Dendritic cell treated with granulocyte-macrophage colony-stimulating factor and Interleukin-4, amounts not matched to agents 40 ng/mL and 50 ng/mL, for 4 days (primary cell): Measurements from ENCODE around the gene SAP25.

Source experiments
- H3K27ac Mint-ChIP-seq: one replicate; pipeline ENCODE4 v1.8.0; 2022; ENCODE audit warnings: mild to moderate bottlenecking, mixed read lengths
- H3K27me3 Mint-ChIP-seq: one replicate; pipeline ENCODE4 v1.8.0; 2022; ENCODE audit warnings: mild to moderate bottlenecking, mixed read lengths
- H3K36me3 Mint-ChIP-seq: one replicate; pipeline ENCODE4 v1.8.0; 2022; ENCODE audit warnings: low read depth, mixed read lengths
- H3K4me1 Mint-ChIP-seq: one replicate; pipeline ENCODE4 v1.8.0; 2022; ENCODE audit warnings: low read depth, mixed read lengths
- H3K4me3 Mint-ChIP-seq: one replicate; pipeline ENCODE4 v1.8.0; 2022; ENCODE audit warnings: mild to moderate bottlenecking, moderate library complexity, mixed read lengths
- H3K9me3 Mint-ChIP-seq: one replicate; pipeline ENCODE4 v1.8.0; 2022; ENCODE audit warnings: mixed read lengths
- intact Hi-C: fragments of 100-400 bp; cut with micrococcal nuclease; formaldehyde crosslinking; loops from one replicate; pipeline ENCODE4 v1.15.0; 2022

SAP25 gene

DNA sequence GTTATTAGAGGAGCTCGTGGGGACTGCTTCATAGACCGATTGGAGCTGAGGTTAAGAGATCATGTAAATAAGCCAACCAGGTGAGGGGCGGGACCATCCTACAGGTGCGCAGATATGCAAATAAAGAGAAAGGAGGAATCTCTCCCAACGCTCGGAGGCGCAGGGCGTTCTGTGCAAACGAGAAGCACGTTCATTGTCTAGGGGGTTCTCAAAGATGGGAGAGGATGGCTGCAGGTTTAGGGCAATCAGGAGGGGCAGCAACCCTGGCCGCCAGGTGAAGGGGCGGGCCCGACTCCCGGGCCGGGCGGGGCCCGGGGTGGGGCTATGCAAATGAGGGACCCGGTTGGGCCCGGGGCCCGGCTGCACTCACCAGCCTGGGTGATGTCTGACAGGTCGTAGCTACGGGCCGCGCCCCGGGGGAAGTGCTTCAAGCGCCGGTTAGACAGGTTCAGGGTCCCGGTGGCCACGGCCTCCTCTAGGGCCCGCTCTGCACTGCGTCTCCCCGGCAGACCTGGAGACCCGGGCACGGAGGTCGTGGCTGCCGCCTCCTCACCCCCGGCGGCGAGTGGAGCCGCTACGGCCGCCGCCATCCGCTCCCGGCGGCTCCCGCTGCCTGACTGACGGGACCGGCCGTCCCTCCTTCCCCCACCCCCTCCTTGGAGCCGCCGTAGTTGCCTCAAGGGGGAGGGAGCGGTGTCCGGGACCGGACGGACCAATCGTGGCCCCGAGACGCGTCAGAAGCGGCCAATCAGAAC lies 12.0 kb upstream of the SAP25 start, which contains the start of gene LRCH4:
TSS of gene LRCH4 (minus strand) at position 619 of the 755 bp plus-strand sequence. CDS start at position 590, 29 bp downstream.
- intact Hi-C loops, result loop anchor here (10.0 kb wide), 1 partner anchor 89 kb away; the partner anchor contains the start of gene GNB2
- Mint-ChIP-seq H3K27ac (peak within 1 kb of the TSS; percentile 90), H3K4me3 (peak within 1 kb of the TSS; percentile 95), H3K27me3 (peaks cover 17% of the 10 kb centered on the region), H3K4me1 (peaks cover 59% of the 10 kb centered on the region), H3K9me3 (no peaks in the 10 kb centered on the region), H3K36me3 (peaks cover 20% of the 10 kb centered on the region)

DNA sequence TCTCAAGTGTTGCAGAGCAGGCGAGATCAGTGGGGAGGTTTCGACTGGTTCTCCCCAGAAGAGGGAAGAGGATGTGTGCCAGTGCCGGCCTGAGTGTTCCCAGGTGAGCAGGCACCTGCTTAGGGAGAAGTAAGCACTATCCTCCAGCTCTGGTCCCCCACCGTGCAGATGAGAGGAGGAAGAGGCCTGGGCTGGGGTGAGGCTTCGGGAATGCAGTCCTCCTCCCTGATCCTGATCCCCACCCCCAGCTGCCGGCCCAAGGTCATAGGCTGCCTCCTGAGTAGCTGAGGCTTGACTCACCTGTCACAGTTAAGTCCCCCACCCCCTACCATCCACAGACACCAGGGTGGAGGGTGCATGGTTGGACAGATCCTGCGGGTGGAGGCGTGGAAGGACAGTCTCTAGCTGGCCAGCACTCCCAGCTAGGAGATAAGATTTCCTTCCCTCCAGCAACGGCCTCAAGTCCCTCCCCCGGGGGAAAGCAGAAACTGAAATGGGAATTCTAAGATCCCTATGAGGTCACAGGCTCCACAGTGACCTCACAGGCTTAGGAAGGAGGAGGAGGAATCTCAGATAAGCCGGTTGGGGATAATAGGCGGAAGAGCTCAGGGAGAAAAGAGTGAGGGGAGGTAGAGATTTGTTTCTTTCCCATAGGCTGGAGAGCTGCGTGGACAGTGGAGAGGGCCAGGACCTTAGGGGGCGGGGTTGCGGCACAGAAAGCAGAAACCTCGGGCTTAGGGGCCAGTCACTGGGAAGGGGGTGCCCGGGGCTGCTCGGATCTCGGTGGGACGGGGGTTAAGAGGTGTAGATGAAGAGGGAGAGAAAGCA lies 11.2 kb upstream of the SAP25 start:
- Mint-ChIP-seq H3K27ac (peak overlapping the region; percentile 90), H3K4me3 (peak overlapping the region; percentile 95), H3K9me3 (no peaks in the 10 kb centered on the region), H3K36me3 (peaks cover 20% of the 10 kb centered on the region), H3K4me1 (peaks cover 51% of the 10 kb centered on the region), H3K27me3 (peaks cover 9% of the 10 kb centered on the region)
- intact Hi-C loops, result loop anchor here (10.0 kb wide), 1 partner anchor 90 kb away; the partner anchor contains the start of gene GNB2

GRCh38 chr7:100584054-100584682 lies 10.5 kb upstream of the SAP25 start:
- H3K27me3 Mint-ChIP-seq, result peaks cover 1% of the 10 kb centered on the region
- no peaks in the 10 kb centered on the region for H3K9me3 Mint-ChIP-seq
- intact Hi-C loops, result loop anchor here (10.0 kb wide), 1 partner anchor 91 kb away; the partner anchor contains the start of gene GNB2
- H3K36me3 Mint-ChIP-seq, result peaks cover 20% of the 10 kb centered on the region
- H3K27ac Mint-ChIP-seq, result peak overlapping the region; percentile 90
- peaks cover 44% of the 10 kb centered on the region for H3K4me1 Mint-ChIP-seq
- peak overlapping the region; percentile 95 for H3K4me3 Mint-ChIP-seq

DNA sequence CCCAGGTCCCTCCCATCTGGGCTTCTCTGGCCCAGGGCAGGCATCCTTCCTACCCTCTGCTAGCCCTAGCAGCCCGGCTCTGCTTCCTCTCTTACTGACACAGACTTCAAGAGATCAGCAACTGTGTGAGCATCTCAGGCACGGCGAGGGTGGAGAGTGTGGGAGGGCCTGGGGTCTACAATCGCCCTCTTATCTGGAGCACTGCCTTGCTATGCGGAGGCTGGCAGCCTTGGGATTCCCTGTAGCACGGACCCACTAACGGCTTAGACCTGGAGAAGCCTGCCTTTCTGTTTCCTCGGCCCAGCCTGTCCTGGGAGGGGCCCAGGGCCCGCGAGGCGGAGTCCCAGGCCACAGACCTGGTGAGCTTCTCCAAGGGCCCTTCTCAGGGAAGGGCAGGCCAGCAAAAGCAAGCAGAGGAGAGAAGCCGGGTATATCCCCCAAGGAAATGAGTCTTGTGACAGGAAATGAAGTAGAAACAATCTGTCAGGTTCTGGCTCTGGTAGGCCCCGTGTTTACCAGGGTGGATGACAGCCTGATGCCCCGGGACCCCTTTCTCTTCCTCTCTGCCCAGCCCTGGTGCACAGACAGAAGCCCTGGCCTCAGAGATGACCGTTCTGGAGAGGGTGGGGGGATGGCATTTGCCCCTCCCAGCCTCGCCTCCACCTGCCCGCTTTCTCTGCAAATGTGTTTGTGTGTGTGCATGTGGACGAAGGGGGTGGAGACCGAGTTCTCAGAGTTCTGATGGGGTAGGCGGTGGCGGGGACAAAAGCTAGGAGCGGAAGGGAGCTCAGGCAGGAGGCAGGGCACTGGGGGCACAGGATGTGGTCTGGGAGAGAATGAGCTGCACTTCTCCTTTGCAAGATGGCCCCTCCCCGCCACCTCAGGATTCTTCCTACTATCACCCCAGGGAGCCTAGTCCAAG lies 9.7 kb upstream of the SAP25 start:
- Mint-ChIP-seq H3K4me1 (peaks cover 41% of the 10 kb centered on the region), H3K36me3 (peaks cover 20% of the 10 kb centered on the region), H3K27ac (peak overlapping the region; percentile 90), H3K27me3 (no peaks in the 10 kb centered on the region), H3K9me3 (no peaks in the 10 kb centered on the region), H3K4me3 (peak overlapping the region; percentile 95)
- intact Hi-C loops, result loop anchor here (10.0 kb wide), 1 partner anchor 91 kb away; the partner anchor contains the start of gene GNB2

DNA sequence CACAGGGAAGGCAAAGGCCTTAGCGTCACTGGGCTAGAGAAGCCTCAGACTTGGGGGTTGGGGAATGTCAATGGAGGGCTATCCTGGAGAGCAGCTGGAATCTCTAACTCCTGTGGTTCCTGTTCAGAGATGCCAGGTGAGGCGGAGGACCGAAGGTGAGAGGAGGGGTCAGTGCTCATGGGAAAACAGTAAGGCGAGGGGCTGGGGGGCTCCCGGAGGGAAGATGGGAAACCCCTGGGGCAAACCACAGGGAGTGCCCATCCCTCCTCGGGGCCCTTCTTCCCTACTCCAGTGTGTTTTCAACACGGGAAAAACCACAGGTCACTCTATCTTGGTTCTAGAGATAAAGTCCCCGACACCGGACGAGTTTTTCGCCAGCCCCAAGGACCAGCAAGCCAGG lies 8.9 kb upstream of the SAP25 start:
- no peaks in the 10 kb centered on the region for H3K27me3 Mint-ChIP-seq
- peak overlapping the region; percentile 90 for H3K27ac Mint-ChIP-seq
- H3K4me1 Mint-ChIP-seq, result peaks cover 37% of the 10 kb centered on the region
- H3K36me3 Mint-ChIP-seq, result peaks cover 20% of the 10 kb centered on the region
- H3K4me3 Mint-ChIP-seq, result peak overlapping the region; percentile 95
- intact Hi-C loops, result loop anchor here (10.0 kb wide), 1 partner anchor 92 kb away; the partner anchor contains the start of gene GNB2
- no peaks in the 10 kb centered on the region for H3K9me3 Mint-ChIP-seq

- no peaks in the 10 kb centered on the region for H3K27me3 Mint-ChIP-seq
- H3K4me3 Mint-ChIP-seq, result peak overlapping the region; percentile 95
Observed at GRCh38 chr7:100582041-100582579, 8.4 kb upstream of the SAP25 start.

DNA sequence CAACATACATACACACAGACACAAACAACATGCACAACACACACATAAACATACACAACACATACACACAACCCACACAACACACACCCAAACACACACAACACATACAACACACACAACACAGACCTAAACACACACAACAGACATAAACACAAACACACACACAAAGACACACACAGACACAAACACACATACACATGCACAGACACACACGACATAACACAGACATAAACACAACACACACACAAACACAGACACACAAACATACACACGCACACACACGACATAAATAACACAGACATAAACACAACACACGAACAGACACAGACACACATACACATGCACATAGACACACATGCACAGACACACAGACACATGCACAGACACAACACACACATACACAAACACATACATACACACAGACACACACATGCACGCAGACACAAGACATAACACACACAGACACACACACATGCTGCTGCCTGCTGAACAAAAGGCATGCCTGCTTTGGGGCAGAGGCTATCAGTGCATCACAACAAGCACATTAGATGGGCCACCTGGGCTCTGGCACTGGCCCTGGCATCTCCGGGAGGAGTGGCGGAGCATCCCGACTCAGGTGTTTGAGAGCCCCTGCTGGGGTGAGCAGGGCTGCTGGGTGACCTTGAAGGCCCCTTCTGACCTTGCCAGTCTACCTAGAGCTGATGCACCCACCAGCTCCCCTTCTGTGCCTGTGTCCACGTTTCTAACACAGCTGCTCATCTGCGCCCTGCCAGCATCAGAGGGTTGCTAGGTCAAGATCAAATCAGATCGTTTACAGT lies 7.0 kb upstream of the SAP25 start:
- Mint-ChIP-seq H3K27me3 (peaks cover 2% of the 10 kb centered on the region), H3K4me3 (no peak overlapping the region), H3K36me3 (peaks cover 19% of the 10 kb centered on the region), H3K4me1 (peaks cover 26% of the 10 kb centered on the region), H3K9me3 (no peaks in the 10 kb centered on the region), H3K27ac (no peak overlapping the region)
- intact Hi-C loops, result loop anchor here (10.0 kb wide), 1 partner anchor 94 kb away; the partner anchor contains the start of gene GNB2

More at GRCh38 chr7:100582041-100582579, 8.4 kb upstream of the SAP25 start:
- no peaks in the 10 kb centered on the region for H3K9me3 Mint-ChIP-seq
- H3K27ac Mint-ChIP-seq, result peak overlapping the region; percentile 90
- H3K36me3 Mint-ChIP-seq, result peaks cover 20% of the 10 kb centered on the region
- intact Hi-C loops, result loop anchor here (10.0 kb wide), 1 partner anchor 93 kb away; the partner anchor contains the start of gene GNB2
- H3K4me1 Mint-ChIP-seq, result peaks cover 34% of the 10 kb centered on the region

- no peak overlapping the region for H3K4me3 Mint-ChIP-seq
- H3K4me1 Mint-ChIP-seq, result peaks cover 25% of the 10 kb centered on the region
- peaks cover 10% of the 10 kb centered on the region for H3K27me3 Mint-ChIP-seq
- no peak overlapping the region for H3K27ac Mint-ChIP-seq
- intact Hi-C loops, result no loop called here
- H3K36me3 Mint-ChIP-seq, result peaks cover 5% of the 10 kb centered on the region
- H3K9me3 Mint-ChIP-seq, result no peaks in the 10 kb centered on the region
Observed at GRCh38 chr7:100578246-100579183, 4.8 kb upstream of the SAP25 start.

- Mint-ChIP-seq H3K27ac (no peak overlapping the region), H3K4me3 (no peak overlapping the region), H3K27me3 (peaks cover 20% of the 10 kb centered on the region), H3K9me3 (no peaks in the 10 kb centered on the region), H3K4me1 (peaks cover 24% of the 10 kb centered on the region), H3K36me3 (no peaks in the 10 kb centered on the region)
- intact Hi-C loops, result no loop called here
Observed at GRCh38 chr7:100577507-100577906, 3.8 kb upstream of the SAP25 start.

GRCh38 chr7:100577103-100577502 lies 3.4 kb upstream of the SAP25 start:
- Mint-ChIP-seq H3K36me3 (no peaks in the 10 kb centered on the region), H3K4me1 (peaks cover 24% of the 10 kb centered on the region)

DNA sequence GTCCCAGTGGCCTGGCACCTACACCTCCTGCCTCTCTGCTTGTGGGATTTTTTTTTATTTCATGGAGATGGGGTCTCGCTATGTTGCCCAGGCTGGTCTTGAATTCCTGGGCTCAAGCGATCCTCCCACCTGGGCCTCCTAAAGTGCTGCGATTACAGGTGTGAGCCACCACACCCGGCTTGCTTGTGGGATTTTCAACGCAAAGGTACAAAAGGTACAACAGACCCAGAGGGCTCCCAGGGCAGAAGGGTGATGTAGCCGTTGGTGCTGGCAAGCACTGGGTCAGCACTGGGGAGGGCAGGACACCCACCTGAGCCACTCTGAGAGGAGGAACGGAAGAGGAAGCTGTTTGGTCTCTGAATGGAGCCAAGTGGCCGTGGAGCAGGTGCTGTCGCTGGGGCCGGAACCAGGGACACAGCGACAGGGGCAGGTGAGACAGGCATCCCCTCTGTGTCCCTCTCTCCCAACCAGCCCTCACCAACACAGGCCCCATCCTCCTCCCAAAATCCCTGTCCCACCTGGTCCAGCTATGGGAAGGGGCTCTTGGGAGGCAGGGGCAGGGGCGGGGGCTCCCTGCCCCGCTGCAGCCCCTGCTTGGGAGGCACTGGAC lies 2.8 kb upstream of the SAP25 start:
- no peaks in the 10 kb centered on the region for H3K9me3 Mint-ChIP-seq
- peaks cover 30% of the 10 kb centered on the region for H3K4me1 Mint-ChIP-seq
- no peak overlapping the region for H3K4me3 Mint-ChIP-seq
- H3K27ac Mint-ChIP-seq, result no peak overlapping the region
- intact Hi-C loops, result no loop called here
- peaks cover 30% of the 10 kb centered on the region for H3K27me3 Mint-ChIP-seq
- no peaks in the 10 kb centered on the region for H3K36me3 Mint-ChIP-seq

More at GRCh38 chr7:100577103-100577502, 3.4 kb upstream of the SAP25 start:
- Mint-ChIP-seq H3K4me3 (no peak overlapping the region), H3K9me3 (no peaks in the 10 kb centered on the region), H3K27me3 (peaks cover 24% of the 10 kb centered on the region), H3K27ac (no peak overlapping the region)
- intact Hi-C loops, result no loop called here
